Esophagus mucosa (tissue), 1 donor: Measurements from ENCODE around the gene PHLPP1. TPM values are rescaled to one million over a fixed set of nuclear protein-coding genes. Genes with fewer than 3 reads are reported as not detected.

Experiments
- ATAC-seq: fragments of 200-7000 bp; cut with Tn5 transposase; one replicate; pipeline ENCODE4 v1.9.1; 2020
- total RNA-seq: library from RNA; stranded (reverse); gene quantifications from one replicate; pipeline ENCODE4 v1.2.4, GENCODE V29; 2023
- donor health status: DM: yes; HTN: yes; CAD: no.

The PHLPP1 gene
- total RNA-seq, 1 donor from 2014 or later = 17.7 TPM

- no peak for ATAC-seq
Observed at GRCh38 chr18:62987859-62988258, 272.5 kb downstream of the PHLPP1 start.

- ATAC-seq = no peak
Observed at GRCh38 chr18:62988471-62988870, 273.1 kb downstream of the PHLPP1 start.

- ATAC-seq = no peak
Observed at GRCh38 chr18:62989195-62989594, 273.9 kb downstream of the PHLPP1 start.

GRCh38 chr18:62990653-62991052 is 275.3 kb downstream of the PHLPP1 start:
- ATAC-seq = no peak

GRCh38 chr18:62991389-62991788 is 276.0 kb downstream of the PHLPP1 start:
- ATAC-seq = no peak

GRCh38 chr18:62991959-62992358 is 276.6 kb downstream of the PHLPP1 start:
- no peak for ATAC-seq

GRCh38 chr18:62992877-62993365 is 277.6 kb downstream of the PHLPP1 start:
- no peak for ATAC-seq

- ATAC-seq = no peak
Observed at GRCh38 chr18:62996566-62996965, 281.2 kb downstream of the PHLPP1 start.

GRCh38 chr18:62997076-62997475 is 281.7 kb downstream of the PHLPP1 start:
- no peak for ATAC-seq

- ATAC-seq = no peak
Observed at GRCh38 chr18:62998443-62998842, 283.1 kb downstream of the PHLPP1 start.

- ATAC-seq = peak; percentile 67
Observed at GRCh38 chr18:62999392-62999791, 284.1 kb downstream of the PHLPP1 start.

GRCh38 chr18:62999921-63000320 is 284.6 kb downstream of the PHLPP1 start:
- ATAC-seq = no peak

GRCh38 chr18:63000839-63001238 is 285.5 kb downstream of the PHLPP1 start:
- ATAC-seq = no peak

GRCh38 chr18:63001861-63002260 is 286.5 kb downstream of the PHLPP1 start:
- ATAC-seq = no peak

- no peak for ATAC-seq
Observed at GRCh38 chr18:63002305-63002704, 287.0 kb downstream of the PHLPP1 start.

- ATAC-seq = no peak
Observed at GRCh38 chr18:63002803-63003445, 287.6 kb downstream of the PHLPP1 start.

- no peak for ATAC-seq
Observed at GRCh38 chr18:63003899-63004298, 288.6 kb downstream of the PHLPP1 start.

- ATAC-seq = peak; percentile 20
Observed at GRCh38 chr18:63004466-63005089, 289.2 kb downstream of the PHLPP1 start.

GRCh38 chr18:63005306-63005705 is 290.0 kb downstream of the PHLPP1 start:
- no peak for ATAC-seq

- ATAC-seq = no peak
Observed at GRCh38 chr18:63007231-63007630, 291.9 kb downstream of the PHLPP1 start.

- ATAC-seq = peak; percentile 38
Observed at GRCh38 chr18:63016270-63016669, 300.9 kb downstream of the PHLPP1 start.

GRCh38 chr18:63017076-63017475 is 301.7 kb downstream of the PHLPP1 start:
- ATAC-seq = no peak

GRCh38 chr18:63017977-63018376 is 302.6 kb downstream of the PHLPP1 start:
- no peak for ATAC-seq

GRCh38 chr18:63022429-63023022 is 307.2 kb downstream of the PHLPP1 start:
- no peak for ATAC-seq
